ENCODE results near the gene KCND2. TPM values are rescaled to one million over a fixed set of nuclear protein-coding genes. Genes with fewer than 3 reads are reported as not detected.

The KCND2 gene
- total RNA-seq, 1 experiment from 2014 or later: 0.33 TPM

DNA sequence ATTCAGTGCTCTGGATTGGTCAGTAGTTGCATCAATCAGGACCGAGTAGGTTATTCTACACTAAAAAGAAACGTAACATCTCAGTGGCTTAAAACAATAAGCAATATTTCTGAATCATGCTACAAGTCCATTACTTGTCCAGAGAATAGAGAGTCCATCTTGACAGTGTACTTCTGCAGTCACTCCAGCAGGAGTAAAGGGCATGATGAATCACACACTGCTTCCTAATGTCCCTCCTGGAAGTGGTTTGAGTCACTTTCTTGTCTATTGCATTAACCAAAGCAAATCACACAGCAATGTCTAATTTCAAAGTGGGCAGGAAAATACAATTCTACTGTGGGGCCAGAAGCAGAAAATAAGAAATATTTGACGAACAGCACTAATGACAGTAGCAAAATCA lies 460.2 kb downstream of the KCND2 start:
- ChIA-PET CTCF (no interaction called here), POLR2A (ENCODE audit: unreplicated experiment) (no interaction called here)
- no peaks in the 10 kb centered on the region for H3K9me2 ChIP-seq (replicated peaks; ENCODE audit: low read length)
- H3K79me2 ChIP-seq (ENCODE audit: low read length): no peaks in the 10 kb centered on the region
- DNase-seq: peak; percentile 66
- no peak overlapping the region for H3K4me2 ChIP-seq (ENCODE audit: low read length)
- H3K4me3 ChIP-seq (ENCODE audit: low read length): no peak overlapping the region
- no peaks in the 10 kb centered on the region for H3F3A ChIP-seq (ENCODE audit: low read length, unreplicated experiment)
- no peaks in the 10 kb centered on the region for H3K9me3 ChIP-seq (ENCODE audit: low read length)
- H3K27me3 ChIP-seq (ENCODE audit: low read length): no peaks in the 10 kb centered on the region
- no peaks in the 10 kb centered on the region for H4K20me1 ChIP-seq (ENCODE audit: low read length)
- intact Hi-C loops (cut with micrococcal nuclease): loop anchor here (1.0 kb wide), 1 partner anchor 10 kb away; no protein-coding TSS in a partner anchor
- ATAC-seq: peak; percentile 99
- peaks cover 9% of the 10 kb centered on the region for H3K4me1 ChIP-seq (ENCODE audit: insufficient read depth, low read length)
- no peak overlapping the region for H3K9ac ChIP-seq (ENCODE audit: low read length)
- H2AFZ ChIP-seq (ENCODE audit: low read length): 0 out of 2 replicates have a peak overlapping the region, but pooled peaks have one; percentile 33
- BruUV-seq (replicated peaks): no TSS peak
- no peaks in the 10 kb centered on the region for H3K36me3 ChIP-seq (ENCODE audit: low read depth, low read length)
- no peak for TF ChIP-seq EZH2 (IDR thresholded peaks at IDR 0.05; ENCODE audit: low read length, unreplicated experiment)
- no peak overlapping the region; the same call in 1 of the 2 replicates for H3K27ac ChIP-seq (ENCODE audit: low read length)

DNA sequence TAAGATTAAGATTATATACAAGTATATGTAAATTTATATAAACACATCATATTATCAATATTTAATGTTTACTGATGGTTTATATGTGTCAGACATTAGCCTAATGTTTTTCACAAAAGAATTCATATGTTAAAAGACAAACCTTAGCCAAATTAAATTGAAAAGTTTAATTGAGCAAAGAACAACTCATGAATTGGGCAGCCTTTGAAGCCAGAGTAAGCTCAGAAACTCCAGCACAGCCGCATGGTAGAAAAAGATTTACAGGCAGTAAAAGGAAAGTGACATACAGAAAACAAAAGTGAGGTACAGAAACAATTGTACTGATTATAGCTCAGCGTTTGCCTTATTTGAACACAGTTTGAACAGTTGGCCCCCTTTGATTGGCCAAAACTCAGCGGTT lies 460.9 kb downstream of the KCND2 start:
- Histone ChIP-seq H3K36me3 (ENCODE audit: low read depth, low read length) (no peaks in the 10 kb centered on the region), H3K9me2 (replicated peaks; ENCODE audit: low read length) (no peaks in the 10 kb centered on the region), H3K79me2 (ENCODE audit: low read length) (no peaks in the 10 kb centered on the region), H3K4me1 (ENCODE audit: insufficient read depth, low read length) (peaks cover 9% of the 10 kb centered on the region), H3K27me3 (ENCODE audit: low read length) (no peaks in the 10 kb centered on the region), H2AFZ (ENCODE audit: low read length) (no peak overlapping the region), H4K20me1 (ENCODE audit: low read length) (no peaks in the 10 kb centered on the region), H3K4me2 (ENCODE audit: low read length) (no peak overlapping the region), H3F3A (ENCODE audit: low read length, unreplicated experiment) (no peaks in the 10 kb centered on the region), H3K27ac (ENCODE audit: low read length) (no peak overlapping the region), H3K9me3 (ENCODE audit: low read length) (no peaks in the 10 kb centered on the region), H3K4me3 (ENCODE audit: low read length) (no peak overlapping the region), H3K9ac (ENCODE audit: low read length) (no peak overlapping the region)
- POLR2A ChIA-PET (ENCODE audit: unreplicated experiment): no interaction called here
- CTCF ChIA-PET: no interaction called here
- TF ChIP-seq EZH2 (IDR thresholded peaks at IDR 0.05; ENCODE audit: low read length, unreplicated experiment) (no peak), EZH2phosphoT487 (IDR thresholded peaks at IDR 0.05; ENCODE audit: borderline replicate concordance, low read length) (no peak)
- TF ChIP-seq, protein P1, sequence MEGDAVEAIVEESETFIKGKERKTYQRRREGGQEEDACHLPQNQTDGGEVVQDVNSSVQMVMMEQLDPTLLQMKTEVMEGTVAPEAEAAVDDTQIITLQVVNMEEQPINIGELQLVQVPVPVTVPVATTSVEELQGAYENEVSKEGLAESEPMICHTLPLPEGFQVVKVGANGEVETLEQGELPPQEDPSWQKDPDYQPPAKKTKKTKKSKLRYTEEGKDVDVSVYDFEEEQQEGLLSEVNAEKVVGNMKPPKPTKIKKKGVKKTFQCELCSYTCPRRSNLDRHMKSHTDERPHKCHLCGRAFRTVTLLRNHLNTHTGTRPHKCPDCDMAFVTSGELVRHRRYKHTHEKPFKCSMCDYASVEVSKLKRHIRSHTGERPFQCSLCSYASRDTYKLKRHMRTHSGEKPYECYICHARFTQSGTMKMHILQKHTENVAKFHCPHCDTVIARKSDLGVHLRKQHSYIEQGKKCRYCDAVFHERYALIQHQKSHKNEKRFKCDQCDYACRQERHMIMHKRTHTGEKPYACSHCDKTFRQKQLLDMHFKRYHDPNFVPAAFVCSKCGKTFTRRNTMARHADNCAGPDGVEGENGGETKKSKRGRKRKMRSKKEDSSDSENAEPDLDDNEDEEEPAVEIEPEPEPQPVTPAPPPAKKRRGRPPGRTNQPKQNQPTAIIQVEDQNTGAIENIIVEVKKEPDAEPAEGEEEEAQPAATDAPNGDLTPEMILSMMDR (conservative IDR thresholded peaks at IDR 0.05; ENCODE audit: low read depth, low read length): no peak
- ATAC-seq: no peak
- BruUV-seq (replicated peaks): no TSS peak
- intact Hi-C loops (cut with micrococcal nuclease): loop anchor here (1.0 kb wide), 1 partner anchor 9 kb away; no protein-coding TSS in a partner anchor
- DNase-seq: no peak

DNA sequence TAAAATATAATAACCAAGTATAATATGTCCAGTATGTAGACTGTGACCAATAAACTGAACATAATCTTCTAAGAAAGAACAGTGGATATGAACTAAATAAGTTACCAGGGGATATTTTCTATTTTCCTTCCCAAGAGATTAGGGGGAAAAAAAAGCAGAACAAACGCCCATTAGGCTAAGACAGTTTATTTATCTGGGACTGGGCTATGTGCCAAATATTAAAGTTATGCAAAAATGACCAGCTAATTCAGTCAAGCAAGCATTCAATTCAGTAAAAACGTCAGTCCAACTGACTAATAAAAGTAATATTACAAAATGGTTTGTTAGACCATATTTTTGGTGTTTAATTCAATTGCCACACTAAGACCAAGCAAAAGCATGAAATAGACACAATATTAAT lies 462.8 kb downstream of the KCND2 start:
- Histone ChIP-seq H3K9me3 (ENCODE audit: low read length) (no peaks in the 10 kb centered on the region), H3K27me3 (ENCODE audit: low read length) (no peaks in the 10 kb centered on the region), H3K4me1 (ENCODE audit: insufficient read depth, low read length) (peaks cover 9% of the 10 kb centered on the region), H3K9ac (ENCODE audit: low read length) (no peak overlapping the region), H3K4me3 (ENCODE audit: low read length) (no peak overlapping the region), H3K27ac (ENCODE audit: low read length) (no peak overlapping the region), H3K9me2 (replicated peaks; ENCODE audit: low read length) (no peaks in the 10 kb centered on the region), H2AFZ (ENCODE audit: low read length) (no peak overlapping the region), H4K20me1 (ENCODE audit: low read length) (no peaks in the 10 kb centered on the region), H3F3A (ENCODE audit: low read length, unreplicated experiment) (no peaks in the 10 kb centered on the region), H3K36me3 (ENCODE audit: low read depth, low read length) (no peaks in the 10 kb centered on the region), H3K79me2 (ENCODE audit: low read length) (no peaks in the 10 kb centered on the region), H3K4me2 (ENCODE audit: low read length) (no peak overlapping the region)
- no peak for ATAC-seq
- BruUV-seq (replicated peaks): no TSS peak
- intact Hi-C loops (cut with micrococcal nuclease): no loop called here
- DNase-seq: no peak
- POLR2A ChIA-PET (ENCODE audit: unreplicated experiment): no interaction called here
- CTCF ChIA-PET: no interaction called here
- TF ChIP-seq, protein P1 (conservative IDR thresholded peaks at IDR 0.05; ENCODE audit: low read depth, low read length): no peak
- no peak for TF ChIP-seq EZH2phosphoT487 (IDR thresholded peaks at IDR 0.05; ENCODE audit: borderline replicate concordance, low read length)
- TF ChIP-seq EZH2 (IDR thresholded peaks at IDR 0.05; ENCODE audit: low read length, unreplicated experiment): no peak

Data from PC-3 (cell line).